Measurements from ENCODE around the gene NR2C2AP.

- TF ChIP-seq CTCF (IDR thresholded peaks at IDR 0.05) (no peak), POLR2A (IDR thresholded peaks at IDR 0.05) (no peak)
Observed at GRCh38 chr19:19169236-19170052, 33.8 kb downstream of the NR2C2AP start.
